ENCODE data around the gene SLX9.
A peak's percentile ranks its signal among the peaks of the same experiment; 100 is the strongest.

SLX9 gene

GRCh38 chr21:44930543-44930981 lies 9.3 kb upstream of the SLX9 start:
- no peak for DNase-seq (ENCODE audit: low spot score)

- DNase-seq (ENCODE audit: low spot score): no peak
These were observed 8.7 kb upstream of the SLX9 start for GRCh38 chr21:44931137-44931500.

GRCh38 chr21:44931501-44932407 lies 8.1 kb upstream of the SLX9 start:
- peak; percentile 65 for DNase-seq (ENCODE audit: low spot score)

- DNase-seq (ENCODE audit: low spot score): peak; percentile 89
These were observed 7.2 kb upstream of the SLX9 start for GRCh38 chr21:44932408-44933181.

GRCh38 chr21:44933199-44933917 lies 6.5 kb upstream of the SLX9 start:
- DNase-seq (ENCODE audit: low spot score): no peak

GRCh38 chr21:44933918-44934260 lies 5.9 kb upstream of the SLX9 start:
- DNase-seq (ENCODE audit: low spot score): no peak

- DNase-seq (ENCODE audit: low spot score): no peak
These were observed 5.6 kb upstream of the SLX9 start for GRCh38 chr21:44934276-44934675.

- no peak for DNase-seq (ENCODE audit: low spot score)
These were observed 4.9 kb upstream of the SLX9 start for GRCh38 chr21:44934797-44935532.

- no peak for DNase-seq (ENCODE audit: low spot score)
These were observed 4.3 kb upstream of the SLX9 start for GRCh38 chr21:44935533-44935927.

GRCh38 chr21:44938772-44939531 lies 877 bp upstream of the SLX9 start:
- DNase-seq (ENCODE audit: low spot score): no peak

- no peak for DNase-seq (ENCODE audit: low spot score)
These were observed 345 bp downstream of the SLX9 start for GRCh38 chr21:44940116-44940631.

GRCh38 chr21:44941567-44941966 lies 1.7 kb downstream of the SLX9 start:
- no peak for DNase-seq (ENCODE audit: low spot score)

- no peak for DNase-seq (ENCODE audit: low spot score)
These were observed 2.7 kb downstream of the SLX9 start for GRCh38 chr21:44942566-44942965.

GRCh38 chr21:44943005-44943685 lies 3.3 kb downstream of the SLX9 start:
- DNase-seq (ENCODE audit: low spot score): no peak

- no peak for DNase-seq (ENCODE audit: low spot score)
These were observed 4.1 kb downstream of the SLX9 start for GRCh38 chr21:44943686-44944550.

GRCh38 chr21:44944596-44944995 lies 4.8 kb downstream of the SLX9 start:
- DNase-seq (ENCODE audit: low spot score): no peak

GRCh38 chr21:44946254-44947041 lies 6.6 kb downstream of the SLX9 start:
- DNase-seq (ENCODE audit: low spot score): no peak

- no peak for DNase-seq (ENCODE audit: low spot score)
These were observed 7.5 kb downstream of the SLX9 start for GRCh38 chr21:44947111-44947929.

Data from D341Med (cell line).